GF-D8 (cell line): ENCODE results near the gene CCNG1.
"Not testable (repeated sequence)": the region's sequence is repeated elsewhere in the genome, so short reads cannot be mapped to it uniquely, and the experiment has no call there.

Experiments used
- DNase-seq: peaks from one replicate; lab custom pipeline; 2025; lab: John Stamatoyannopoulos, UW

The CCNG1 gene

GRCh38 chr5:163444526-163444925 lies 7.1 kb downstream of the CCNG1 start:
- no peak for DNase-seq

GRCh38 chr5:163445345-163445744 lies 8.0 kb downstream of the CCNG1 start:
- DNase-seq = no peak

- DNase-seq = no peak
Observed at GRCh38 chr5:163447191-163447590, 9.8 kb downstream of the CCNG1 start.

GRCh38 chr5:163447875-163448274 lies 10.5 kb downstream of the CCNG1 start:
- no peak for DNase-seq

GRCh38 chr5:163448491-163448890 lies 11.1 kb downstream of the CCNG1 start:
- no peak for DNase-seq

- DNase-seq = no peak
Observed at GRCh38 chr5:163451489-163451888, 14.1 kb downstream of the CCNG1 start.

GRCh38 chr5:163453705-163454104 lies 16.3 kb downstream of the CCNG1 start:
- peak; percentile 1 for DNase-seq

GRCh38 chr5:163455406-163455805 lies 18.0 kb downstream of the CCNG1 start:
- DNase-seq = not testable (repeated sequence)

- no peak for DNase-seq
Observed at GRCh38 chr5:163456029-163456589, 18.7 kb downstream of the CCNG1 start.

- DNase-seq = no peak
Observed at GRCh38 chr5:163456840-163457239, 19.4 kb downstream of the CCNG1 start.

- no peak for DNase-seq
Observed at GRCh38 chr5:163458778-163459385, 21.5 kb downstream of the CCNG1 start.

GRCh38 chr5:163459462-163459818 lies 22.0 kb downstream of the CCNG1 start:
- DNase-seq = no peak

- DNase-seq = peak; percentile 96
Observed at GRCh38 chr5:163459819-163460561, 22.6 kb downstream of the CCNG1 start, which contains the start of gene NUDCD2. NUDCD2 (minus strand) TSS chr5:163460102; CDS start chr5:163460050, 52 bp downstream.

GRCh38 chr5:163460562-163461171 lies 23.3 kb downstream of the CCNG1 start, which contains the start of gene HMMR:
HMMR (plus strand) TSS chr5:163460632; CDS start chr5:163460693, 61 bp downstream.
- DNase-seq = peak; percentile 8

GRCh38 chr5:163463063-163463435 lies 25.7 kb downstream of the CCNG1 start:
- no peak for DNase-seq

GRCh38 chr5:163467682-163468081 lies 30.3 kb downstream of the CCNG1 start:
- DNase-seq = no peak

GRCh38 chr5:163473635-163474243 lies 36.3 kb downstream of the CCNG1 start:
- DNase-seq = no peak

- peak; percentile 13 for DNase-seq
Observed at GRCh38 chr5:163475411-163475810, 38.0 kb downstream of the CCNG1 start.

- no peak for DNase-seq
Observed at GRCh38 chr5:163478126-163478981, 41.0 kb downstream of the CCNG1 start.

GRCh38 chr5:163478982-163479271 lies 41.5 kb downstream of the CCNG1 start:
- DNase-seq = no peak

GRCh38 chr5:163489055-163489744 lies 51.8 kb downstream of the CCNG1 start:
- no peak for DNase-seq
